Suprapubic skin (tissue), 4 donors: Measurements from ENCODE around the gene PKIB.

Experiments
- EP300 ChIP-seq: sonication (generic); formaldehyde crosslinking; IDR thresholded peaks from one replicate; pipeline ENCODE4 v1.6.1; 2017; ENCODE audit warnings: antibody characterized with exemption
- POLR2AphosphoS5 ChIP-seq, 3 donors: sonication (generic); formaldehyde crosslinking; IDR thresholded peaks; one replicate each; pipeline ENCODE4 v1.6.1; 2017; ENCODE audit warnings: antibody characterized with exemption in 3 of 3
- TF ChIP-seq, protein P1 (sequence below), 2 donors: fragments of 200-600 bp in 1 of 2; fragments of 450-650 bp in 1 of 2; sonication (generic) in 1 of 2; IDR thresholded peaks; one replicate each; pipeline ENCODE4 v1.5.1; 2016 to 2019; ENCODE audit warnings: antibody characterized with exemption in 2 of 2, mild to moderate bottlenecking in 1 of 2, moderate library complexity in 1 of 2

DNA sequence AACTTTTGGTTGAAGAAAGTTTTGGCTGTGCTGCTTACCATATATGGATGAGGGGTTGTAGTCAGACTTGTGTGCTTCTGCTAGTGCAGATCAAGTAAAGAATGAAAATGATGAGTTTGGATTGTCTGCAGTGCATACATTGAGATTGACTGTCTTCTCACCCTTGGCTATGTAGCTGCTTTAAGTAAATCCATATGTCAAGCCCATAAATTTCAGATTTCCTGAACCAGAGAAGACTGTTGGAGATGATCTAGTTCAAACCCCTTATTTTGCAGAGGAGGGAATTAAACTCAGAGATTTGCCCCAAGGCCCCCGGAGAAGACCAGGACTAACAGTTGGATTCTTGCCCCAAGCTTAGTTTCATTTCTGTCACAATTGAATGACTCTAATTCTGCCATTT is 67.2 kb downstream of the PKIB start:
- TF ChIP-seq, protein P1, sequence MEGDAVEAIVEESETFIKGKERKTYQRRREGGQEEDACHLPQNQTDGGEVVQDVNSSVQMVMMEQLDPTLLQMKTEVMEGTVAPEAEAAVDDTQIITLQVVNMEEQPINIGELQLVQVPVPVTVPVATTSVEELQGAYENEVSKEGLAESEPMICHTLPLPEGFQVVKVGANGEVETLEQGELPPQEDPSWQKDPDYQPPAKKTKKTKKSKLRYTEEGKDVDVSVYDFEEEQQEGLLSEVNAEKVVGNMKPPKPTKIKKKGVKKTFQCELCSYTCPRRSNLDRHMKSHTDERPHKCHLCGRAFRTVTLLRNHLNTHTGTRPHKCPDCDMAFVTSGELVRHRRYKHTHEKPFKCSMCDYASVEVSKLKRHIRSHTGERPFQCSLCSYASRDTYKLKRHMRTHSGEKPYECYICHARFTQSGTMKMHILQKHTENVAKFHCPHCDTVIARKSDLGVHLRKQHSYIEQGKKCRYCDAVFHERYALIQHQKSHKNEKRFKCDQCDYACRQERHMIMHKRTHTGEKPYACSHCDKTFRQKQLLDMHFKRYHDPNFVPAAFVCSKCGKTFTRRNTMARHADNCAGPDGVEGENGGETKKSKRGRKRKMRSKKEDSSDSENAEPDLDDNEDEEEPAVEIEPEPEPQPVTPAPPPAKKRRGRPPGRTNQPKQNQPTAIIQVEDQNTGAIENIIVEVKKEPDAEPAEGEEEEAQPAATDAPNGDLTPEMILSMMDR (IDR thresholded peaks at IDR 0.05), result no peak
- TF ChIP-seq POLR2AphosphoS5 (IDR thresholded peaks at IDR 0.05) (no peak), EP300 (no peak)
